Amygdala (tissue), 56 donors: ENCODE measurements around the gene TCP1.
"Not testable (repeated sequence)": the region's sequence is repeated elsewhere in the genome, so short reads cannot be mapped to it uniquely, and the experiment has no call there.

ENCODE experiments used
- DNase-seq, 56 donors: peaks; one replicate each; lab custom pipeline; 2025; lab: John Stamatoyannopoulos, UW

Gene TCP1

DNA sequence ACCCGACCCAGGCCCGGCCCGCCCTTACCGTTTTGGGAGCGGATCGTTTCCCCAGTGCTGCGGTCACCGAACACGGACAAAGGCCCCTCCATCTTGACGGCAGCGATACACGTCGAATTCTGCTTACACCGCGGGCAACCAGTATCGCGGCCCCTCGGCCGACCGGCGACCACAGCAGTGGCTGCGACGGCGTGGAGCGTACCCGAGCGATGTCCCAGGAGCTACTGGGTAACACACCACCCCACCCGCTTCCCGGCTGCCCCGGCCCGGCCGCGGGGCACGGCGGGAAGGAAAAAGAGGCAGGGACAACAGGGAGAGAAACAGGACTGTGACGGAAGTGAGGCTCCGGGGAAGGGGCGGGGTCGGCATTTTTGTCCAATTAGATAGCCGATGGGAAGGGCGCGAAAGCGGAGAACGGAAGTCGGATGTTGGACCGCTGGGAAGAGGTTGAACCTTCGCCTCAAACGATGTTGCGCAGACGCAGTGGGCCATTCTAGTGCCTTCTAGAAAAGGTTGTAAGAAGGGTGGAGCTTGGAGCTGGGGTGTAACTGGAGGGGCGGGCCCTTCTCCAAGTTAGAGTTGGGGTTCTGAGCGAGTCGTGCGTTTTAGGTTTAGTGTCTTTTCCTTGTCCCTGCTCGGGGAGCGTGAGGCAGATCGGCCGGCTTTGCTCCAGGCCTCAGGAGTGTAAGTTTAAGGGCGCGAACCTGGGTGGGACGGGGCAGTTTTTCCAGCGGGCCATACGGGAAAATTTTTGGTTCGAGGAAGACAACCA is at the start of gene TCP1:
TSS of gene TCP1 (minus strand) at position 226 of the 772 bp plus-strand sequence. CDS start at position 92, 134 bp downstream.
- DNase-seq, result peak; percentile 94 to 100 (median 98)

- DNase-seq, result no peak
Measured at GRCh38 chr6:159838020-159838744, 48.8 kb upstream of the TCP1 start.

DNA sequence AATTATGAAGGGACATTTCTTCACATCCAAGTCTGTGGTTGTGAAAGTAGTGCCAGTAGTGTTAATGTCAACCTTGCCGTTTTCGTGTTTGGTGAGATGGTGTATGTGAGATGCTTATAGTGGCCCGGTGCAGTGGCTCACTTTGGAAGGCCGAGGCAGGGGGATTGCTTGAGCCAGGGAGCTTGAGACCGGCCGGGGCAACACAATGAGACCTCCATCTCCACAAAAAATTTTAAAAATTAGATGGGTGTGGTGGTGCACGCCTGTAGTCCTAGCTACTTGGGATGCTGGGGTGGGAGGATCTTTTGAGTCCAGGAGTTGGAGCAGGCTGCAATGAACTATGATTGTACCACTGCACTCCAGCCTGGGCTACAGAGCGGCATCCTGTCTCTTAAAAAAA is 48.1 kb upstream of the TCP1 start:
- DNase-seq, result no peak

DNA sequence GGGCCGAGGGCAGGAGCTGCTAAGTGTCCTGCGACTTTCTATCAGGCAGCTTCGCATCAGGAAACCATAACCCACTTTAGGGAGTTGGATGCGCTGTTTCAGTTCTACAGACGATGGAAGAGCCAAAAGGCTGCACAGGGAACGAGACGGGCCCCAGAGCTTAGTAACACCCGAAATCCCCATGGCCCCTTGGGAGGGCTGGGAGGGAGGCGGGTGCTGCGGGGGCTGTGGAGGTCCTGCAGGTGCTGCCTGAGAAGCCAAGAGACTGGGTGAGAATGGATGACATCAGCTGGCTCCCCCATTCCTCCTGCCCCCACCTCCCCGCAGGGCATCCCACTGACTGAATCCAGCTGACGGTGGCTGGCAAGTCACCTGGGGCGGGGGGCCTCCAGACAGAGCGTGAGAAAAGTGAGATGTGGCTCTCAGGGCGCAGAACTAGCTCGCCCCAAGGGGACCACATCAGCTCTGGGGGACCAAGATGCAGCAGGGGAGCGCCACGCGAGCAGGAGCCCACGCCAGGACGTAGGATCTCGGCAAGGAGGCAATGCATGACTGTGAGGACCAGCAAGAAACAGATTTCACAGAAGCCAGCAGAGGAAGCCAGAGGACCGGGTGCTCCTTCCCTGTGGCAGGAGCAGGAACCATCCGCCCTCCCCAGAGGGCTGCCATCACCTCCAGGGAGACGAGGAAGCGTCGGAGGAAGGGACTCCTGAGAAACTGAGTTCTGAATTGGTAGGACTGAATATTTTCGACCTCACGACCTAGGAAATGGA is 47.5 kb upstream of the TCP1 start:
- no peak for DNase-seq

GRCh38 chr6:159833997-159834603 is 44.7 kb upstream of the TCP1 start:
- no peak for DNase-seq

- DNase-seq, result no peak
Measured at GRCh38 chr6:159833556-159833955, 44.2 kb upstream of the TCP1 start.

DNA sequence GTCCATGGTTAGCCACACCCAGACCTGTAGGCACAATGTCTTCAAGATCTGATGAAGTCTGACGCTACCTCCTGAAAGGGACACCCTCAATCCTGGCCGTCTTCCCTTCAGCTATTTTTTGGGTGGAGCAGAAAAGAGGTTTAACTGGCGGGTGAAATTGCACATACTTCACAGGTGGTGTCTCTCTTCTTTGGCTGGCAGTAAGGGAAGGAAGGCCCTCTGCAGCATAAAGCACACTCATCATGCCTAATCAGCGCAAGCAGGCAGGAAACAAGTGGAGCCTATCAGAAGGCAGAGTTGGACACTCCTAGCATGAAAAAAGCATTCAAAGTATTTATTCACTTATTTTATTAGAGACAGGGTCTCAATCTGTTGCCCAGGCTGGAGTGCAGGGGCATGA is 43.5 kb upstream of the TCP1 start:
- DNase-seq, result no peak

GRCh38 chr6:159831373-159831679 is 41.9 kb upstream of the TCP1 start:
- DNase-seq, result no peak

DNA sequence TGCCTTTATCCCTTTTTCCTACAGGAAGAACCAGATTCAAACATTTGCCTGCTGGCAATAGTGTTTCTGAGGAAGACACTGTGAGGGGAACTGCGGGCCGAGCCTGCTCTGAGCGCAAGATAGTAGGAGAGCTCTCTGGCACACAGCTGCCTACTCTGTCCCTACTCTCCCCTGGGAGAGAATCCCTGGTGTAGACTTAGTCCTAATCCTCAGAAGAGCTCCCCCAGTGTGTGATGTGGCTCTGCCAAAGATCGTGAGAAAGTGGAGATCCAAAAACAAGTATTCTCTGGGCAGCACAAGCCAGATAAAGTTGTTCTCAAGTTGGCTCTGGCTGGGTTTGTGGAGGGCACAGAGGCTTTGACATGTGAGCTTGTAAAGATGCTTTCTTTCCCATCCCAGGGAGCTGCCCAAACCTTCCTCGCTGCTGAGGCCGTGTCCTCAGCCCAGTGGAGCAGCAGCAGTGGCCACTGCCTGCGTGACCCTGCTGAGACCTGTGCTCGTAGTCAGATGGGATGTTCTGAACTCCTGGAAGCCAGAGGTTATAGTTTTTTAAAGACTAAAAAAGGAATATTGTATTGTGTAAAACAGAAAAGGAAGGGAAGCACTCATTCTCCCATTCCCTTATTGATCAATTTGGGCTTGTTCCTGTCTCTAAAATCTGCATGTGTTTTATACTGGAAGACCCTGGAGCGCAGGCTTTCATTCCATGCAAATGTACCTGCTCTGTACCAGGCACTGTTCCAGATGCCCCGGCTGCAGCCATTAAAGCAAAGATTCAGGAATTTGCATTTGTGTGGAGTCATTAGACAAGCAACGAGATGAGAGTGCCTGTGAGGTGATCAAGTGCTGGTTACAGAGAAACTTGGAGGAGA is 41.3 kb upstream of the TCP1 start:
- DNase-seq, result no peak

DNA sequence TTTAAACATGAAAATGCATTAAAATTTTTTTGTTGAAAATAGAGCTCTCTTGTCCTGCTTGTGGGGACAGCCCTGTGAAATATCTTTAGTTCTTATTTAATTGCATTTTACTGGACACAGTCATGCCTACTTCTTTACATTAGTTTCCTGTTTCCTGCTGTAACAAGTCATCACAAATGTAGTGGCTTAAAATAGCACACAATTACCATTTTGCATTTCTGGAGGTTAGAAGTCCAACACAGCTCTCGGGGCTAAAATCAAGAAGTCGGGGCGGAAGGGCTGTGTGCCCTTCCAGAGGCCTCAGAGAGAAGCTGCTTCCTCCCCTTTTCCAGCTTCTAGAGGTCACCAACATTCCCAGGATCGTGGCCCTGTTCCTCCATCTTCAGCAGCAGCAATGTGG is 40.1 kb upstream of the TCP1 start:
- DNase-seq, result no peak

DNA sequence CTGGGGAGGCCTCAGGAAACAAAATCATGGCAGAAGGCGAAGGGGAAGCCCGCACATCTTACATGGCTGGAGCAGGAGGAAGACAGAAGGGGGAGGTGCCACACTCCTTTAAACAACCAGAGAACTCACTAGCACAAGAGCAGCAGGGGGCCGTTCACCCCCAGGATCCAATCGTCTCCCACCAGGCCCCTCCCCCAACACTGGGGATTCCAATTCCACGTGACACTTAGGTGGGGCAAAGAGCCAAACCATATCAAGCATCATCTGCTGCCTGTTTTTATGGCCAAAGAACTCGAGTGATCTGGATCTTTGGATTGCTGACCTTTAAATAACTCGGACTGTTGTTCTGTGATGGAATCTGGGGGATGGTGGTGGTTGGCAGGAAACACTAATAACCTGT is 38.7 kb upstream of the TCP1 start:
- DNase-seq, result no peak

DNA sequence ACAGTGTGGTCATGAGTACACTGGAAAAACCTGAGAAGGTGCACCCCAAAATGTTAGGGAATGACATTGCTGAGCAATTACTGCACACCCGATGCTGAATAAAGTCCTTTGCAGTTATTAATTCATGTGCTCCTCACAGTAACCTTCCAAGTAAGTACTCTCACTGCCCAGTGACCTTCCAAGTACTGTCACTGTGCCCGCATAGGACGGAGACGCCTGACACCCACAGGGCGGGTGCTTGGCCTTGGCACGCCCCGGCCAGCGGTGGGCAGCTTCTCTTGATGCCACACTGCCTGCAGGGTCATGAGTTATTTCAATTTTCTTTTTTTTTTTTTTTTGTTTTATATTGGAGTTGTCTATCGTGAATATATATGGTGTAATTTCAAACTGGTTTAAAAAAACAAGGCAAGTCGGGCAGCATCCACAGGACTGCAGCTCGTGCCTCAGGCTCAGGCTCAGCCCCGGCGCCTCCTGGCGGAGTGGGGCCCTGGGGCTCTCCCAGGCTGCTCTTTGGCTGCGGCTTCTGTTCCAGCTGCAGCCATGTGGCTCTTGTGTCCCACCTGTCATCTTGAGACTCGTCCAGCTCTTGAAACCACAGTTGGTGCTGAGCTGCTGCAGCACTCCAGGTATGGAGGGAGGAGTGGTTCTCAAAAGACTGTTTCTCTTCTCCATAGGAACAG is 37.7 kb upstream of the TCP1 start:
- DNase-seq, result no peak

DNA sequence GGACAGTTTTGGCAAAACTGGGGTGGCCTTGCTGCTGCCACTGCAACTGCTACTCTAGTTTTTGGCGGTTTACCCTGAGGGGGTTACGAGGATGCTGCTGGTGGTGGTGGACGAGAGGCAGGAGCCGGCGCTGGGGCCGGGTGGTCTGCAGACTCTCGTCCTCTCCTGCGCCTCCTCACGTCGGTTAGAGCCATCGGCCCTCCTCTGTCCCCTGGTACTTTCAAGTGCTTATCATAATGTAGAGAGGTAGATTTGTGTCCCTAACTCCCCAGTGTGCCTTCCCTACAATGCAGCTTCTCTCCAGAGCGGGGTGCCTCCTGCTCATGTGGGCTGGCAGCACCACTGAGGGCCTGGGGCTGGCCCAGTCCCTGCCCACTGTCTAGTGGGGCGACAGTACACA is 36.6 kb upstream of the TCP1 start:
- no peak for DNase-seq

- not testable (repeated sequence) for DNase-seq
Measured at GRCh38 chr6:159824690-159825089, 35.3 kb upstream of the TCP1 start.

DNA sequence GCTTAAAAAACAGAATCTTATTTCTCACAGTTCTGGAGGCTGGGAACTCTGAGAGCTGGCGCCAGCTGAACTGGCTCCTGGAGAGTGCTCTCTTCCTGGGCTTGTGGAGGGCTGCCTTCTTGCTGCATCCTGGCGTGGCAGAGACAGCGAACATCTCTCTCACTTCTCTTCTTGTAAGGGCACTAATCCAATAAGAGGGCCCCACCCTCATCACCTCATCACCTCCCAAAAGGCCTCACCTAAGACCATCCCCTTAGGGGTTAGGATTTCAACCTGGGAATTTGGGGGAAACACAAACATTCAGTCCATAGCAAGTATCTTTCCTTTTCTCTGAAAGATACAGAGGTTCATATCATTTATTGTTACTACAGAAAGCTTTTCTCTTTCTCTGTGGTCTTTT is 34.6 kb upstream of the TCP1 start:
- DNase-seq, result no peak

- DNase-seq, result no peak
Measured at GRCh38 chr6:159821726-159822125, 32.3 kb upstream of the TCP1 start.

DNA sequence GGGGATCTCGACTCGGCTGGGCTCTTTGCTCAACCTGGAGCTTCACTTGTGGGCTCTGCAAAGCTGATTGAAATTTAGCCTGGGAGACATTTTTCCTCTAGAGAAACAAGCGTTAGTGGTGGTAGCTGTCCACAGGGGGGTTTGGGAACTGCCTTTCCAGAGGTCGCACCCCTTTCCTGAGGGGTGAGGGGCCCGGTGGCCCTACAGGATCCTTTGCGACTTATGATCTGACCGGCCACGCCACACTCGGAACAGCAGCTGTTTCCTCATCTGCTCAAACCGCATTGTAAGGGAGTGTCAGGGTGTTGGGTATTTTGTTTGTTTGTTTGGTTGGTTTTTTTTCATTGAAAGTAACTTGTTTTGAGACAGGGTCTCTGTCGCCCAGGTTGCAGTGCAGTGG is 31.7 kb upstream of the TCP1 start:
- no peak for DNase-seq

DNA sequence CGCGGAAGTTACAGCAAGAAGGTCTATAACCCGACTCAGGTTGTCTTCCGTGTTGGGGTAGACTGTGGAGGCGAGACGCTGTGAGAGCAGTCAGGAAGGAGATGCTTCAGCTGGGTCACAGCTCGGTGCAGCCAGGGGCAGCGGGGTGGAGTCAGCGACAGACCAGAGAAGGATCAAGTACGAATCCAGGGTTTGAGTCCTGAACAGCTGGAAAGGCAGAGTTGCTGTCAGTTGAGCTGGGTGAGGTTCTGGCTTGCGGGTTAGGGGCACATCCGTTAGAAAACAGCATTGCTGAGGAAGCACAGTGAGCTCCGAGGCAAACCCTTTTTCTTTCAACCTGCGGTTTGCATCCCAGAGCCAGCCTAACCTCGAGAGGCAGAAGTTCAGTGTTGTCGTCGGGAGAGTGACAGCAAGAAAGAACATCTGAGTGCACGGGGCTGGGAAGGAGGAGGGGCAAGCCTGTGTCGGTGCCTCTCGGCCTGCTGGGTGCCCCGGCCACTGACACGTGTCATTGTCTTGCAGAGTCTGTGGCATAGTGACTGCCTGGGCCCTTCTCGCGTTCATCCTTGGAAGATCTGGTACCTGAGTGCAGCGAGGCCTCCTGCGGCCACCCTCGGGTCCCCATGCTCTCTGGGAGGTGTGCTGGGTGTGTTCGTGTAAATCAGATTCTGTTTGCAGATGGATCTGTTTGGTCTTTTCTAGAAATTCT is 30.7 kb upstream of the TCP1 start:
- no peak for DNase-seq

DNA sequence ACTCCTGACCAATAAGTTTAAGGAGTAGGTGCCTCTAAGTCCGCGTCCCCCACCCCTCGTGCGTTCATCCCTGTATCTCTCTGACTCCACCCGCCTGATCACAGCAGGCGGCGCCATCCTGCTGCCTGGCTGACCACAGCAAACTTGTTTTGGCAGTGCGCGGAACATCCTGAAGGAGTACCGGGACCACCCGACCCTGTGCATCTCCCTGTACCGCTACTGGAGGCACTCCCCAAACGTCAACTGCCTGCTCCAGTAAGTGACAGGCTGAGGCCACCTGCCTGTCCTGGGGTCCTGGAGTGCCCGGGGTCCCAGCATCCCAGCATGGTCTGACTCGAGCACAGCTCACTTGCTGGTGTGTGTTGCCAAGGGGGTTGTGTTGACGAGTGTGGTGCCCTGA is 29.7 kb upstream of the TCP1 start:
- DNase-seq, result no peak
